Measurements from ENCODE around the gene TMEFF2. TPM values are rescaled to one million over a fixed set of nuclear protein-coding genes. Genes with fewer than 3 reads are reported as not detected.

Gene TMEFF2
- total and polyA plus RNA-seq, 10 of the 15 experiments (the other 5 are each of a cell fraction or from before 2014, with no cell fraction given): not detected

GRCh38 chr2:192030856-192031255 lies 163.9 kb downstream of the TMEFF2 start:
- in situ Hi-C loops (cut with MboI) (no loop called here), intact Hi-C loops (cut with micrococcal nuclease; ENCODE audit: unreplicated experiment) (loop anchor here (2.0 kb wide), 1 partner anchor 26 kb away; no protein-coding TSS in a partner anchor)
- no peaks in the 10 kb centered on the region for H3K27me3 ChIP-seq (replicated peaks in 1 of 2; ENCODE audit: control insufficient read depth in 2 of 2, insufficient read depth in 2 of 2, low read length in 1 of 2)
- no peaks in the 10 kb centered on the region for H4K20me1 ChIP-seq (ENCODE audit: control insufficient read depth, insufficient read depth)
- 57% methylated on average over 3 of the region's 3 CpGs for WGBS (ENCODE audit: insufficient coverage, insufficient replicate concordance, low lambda C conversion rate, missing lambda C conversion rate)
- no peak for TF ChIP-seq JUND (IDR thresholded peaks at IDR 0.05; ENCODE audit: low read depth, low read length)
- no peak for TF ChIP-seq SREBF1 (IDR thresholded peaks at IDR 0.05; ENCODE audit: low read length)
- TF ChIP-seq MYB (IDR thresholded peaks at IDR 0.05; ENCODE audit: borderline replicate concordance, low read depth, low read length): no peak
- TF ChIP-seq, protein P1, sequence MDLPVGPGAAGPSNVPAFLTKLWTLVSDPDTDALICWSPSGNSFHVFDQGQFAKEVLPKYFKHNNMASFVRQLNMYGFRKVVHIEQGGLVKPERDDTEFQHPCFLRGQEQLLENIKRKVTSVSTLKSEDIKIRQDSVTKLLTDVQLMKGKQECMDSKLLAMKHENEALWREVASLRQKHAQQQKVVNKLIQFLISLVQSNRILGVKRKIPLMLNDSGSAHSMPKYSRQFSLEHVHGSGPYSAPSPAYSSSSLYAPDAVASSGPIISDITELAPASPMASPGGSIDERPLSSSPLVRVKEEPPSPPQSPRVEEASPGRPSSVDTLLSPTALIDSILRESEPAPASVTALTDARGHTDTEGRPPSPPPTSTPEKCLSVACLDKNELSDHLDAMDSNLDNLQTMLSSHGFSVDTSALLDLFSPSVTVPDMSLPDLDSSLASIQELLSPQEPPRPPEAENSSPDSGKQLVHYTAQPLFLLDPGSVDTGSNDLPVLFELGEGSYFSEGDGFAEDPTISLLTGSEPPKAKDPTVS (IDR thresholded peaks at IDR 0.05; ENCODE audit: low read depth, low read length): no peak
- no peak for TF ChIP-seq SMC3 (IDR thresholded peaks at IDR 0.05; ENCODE audit: borderline replicate concordance, low read length)
- no peak for TF ChIP-seq STAT3 (IDR thresholded peaks at IDR 0.05; ENCODE audit: low read depth, low read length)
- no peak for TF ChIP-seq RCOR1 (conservative IDR thresholded peaks at IDR 0.05; ENCODE audit: low read depth, low read length)
- no peak for TF ChIP-seq TAF1 (IDR thresholded peaks at IDR 0.05; ENCODE audit: borderline replicate concordance, low read depth, low read length)
- no peak for TF ChIP-seq TARDBP (IDR thresholded peaks at IDR 0.05; ENCODE audit: borderline replicate concordance)
- TF ChIP-seq CHD1 (IDR thresholded peaks at IDR 0.05; ENCODE audit: low read depth, low read length): no peak
- TF ChIP-seq DPF2 (IDR thresholded peaks at IDR 0.05): no peak
- no peak for TF ChIP-seq MEF2B (IDR thresholded peaks at IDR 0.05; ENCODE audit: partially characterized antibody, poor library complexity, severe bottlenecking)
- no peak for TF ChIP-seq RUNX3 (IDR thresholded peaks at IDR 0.05; ENCODE audit: low read length)
- TF ChIP-seq KDM1A (IDR thresholded peaks at IDR 0.05; ENCODE audit: borderline replicate concordance): no peak
- TF ChIP-seq EGR1 (IDR thresholded peaks at IDR 0.05; ENCODE audit: borderline replicate concordance in 1 of 2, low read depth in 2 of 2, low read length in 2 of 2): no peak
- TF ChIP-seq ZSCAN29 (IDR thresholded peaks at IDR 0.05): no peak
- no peaks in the 10 kb centered on the region for H3K4me1 ChIP-seq (ENCODE audit: control insufficient read depth, insufficient read depth, low read length)
- H3K4me2 ChIP-seq (ENCODE audit: control insufficient read depth, insufficient read depth): no peak overlapping the region
- H3K36me3 ChIP-seq (ENCODE audit: control insufficient read depth in 2 of 2, insufficient read depth in 2 of 2, low read length in 1 of 2): no peaks in the 10 kb centered on the region
- no TSS peak for BruUV-seq (replicated peaks)
- RAD21 ChIA-PET (ENCODE audit: unreplicated experiment): no interaction called here
- H3K4me3 ChIP-seq: no peak overlapping the region
- SMC1A ChIA-PET (ENCODE audit: uncharacterized antibody, unreplicated experiment): interaction anchor here (0.6 to 1.9 kb wide), 6 partner anchors 10 to 162 kb away, joined by 3 to 7 read pairs (median 4); no protein-coding TSS in a partner anchor
- no peak overlapping the region for H3K27ac ChIP-seq (ENCODE audit: control insufficient read depth, insufficient read depth)
- H3K9me3 ChIP-seq (replicated peaks; ENCODE audit: control insufficient read depth, insufficient read depth, low read length): no peaks in the 10 kb centered on the region; the same call in 2 of the 3 replicates
- POLR2A ChIA-PET: no interaction called here
- no peak overlapping the region for H2AFZ ChIP-seq (ENCODE audit: control insufficient read depth, low read depth, low read length)
- DNase-seq (ENCODE audit: low read depth, low spot score) (no peak), FAIRE-seq (no peak), ATAC-seq (no peak)
- CTCF ChIA-PET: interaction anchor here (1.0 to 1.3 kb wide), 3 partner anchors 10 to 133 kb away, joined by 3 to 4 read pairs (median 3); no protein-coding TSS in a partner anchor
- no peak overlapping the region for H3K9ac ChIP-seq (ENCODE audit: control insufficient read depth, insufficient read depth, low read length)
- no peaks in the 10 kb centered on the region for H3K79me2 ChIP-seq (ENCODE audit: control insufficient read depth, insufficient read depth, low read length)
